ENCODE measurements around the gene BABAM2. TPM values are rescaled to one million over a fixed set of nuclear protein-coding genes. Genes with fewer than 3 reads are reported as not detected.

Gene BABAM2
- total and polyA plus RNA-seq, 2 experiments from 2014 or later: 31.8 to 83.3 TPM

DNA sequence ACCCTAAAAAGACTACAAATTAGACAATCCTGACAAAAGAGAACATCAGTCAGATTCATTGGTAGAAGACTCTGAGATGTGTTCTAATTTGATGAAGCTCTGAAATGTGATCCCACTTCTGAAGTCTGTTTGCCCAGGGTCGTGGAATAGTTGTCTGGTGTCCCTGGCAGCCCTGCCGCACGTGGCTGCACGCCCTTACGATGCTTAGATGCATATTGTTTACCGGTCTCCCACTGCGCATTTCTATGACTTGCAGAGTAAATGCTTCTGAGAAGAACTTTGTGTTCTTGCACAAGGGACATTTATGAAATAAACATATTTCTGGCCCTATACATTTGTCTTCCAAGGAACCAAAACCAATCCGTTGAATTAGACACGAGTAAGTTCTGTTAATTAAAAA lies 243.2 kb downstream of the BABAM2 start:
- Histone ChIP-seq H3K27me3 (no peaks in the 10 kb centered on the region), H3K9me3 (ENCODE audit: low read depth) (no peaks in the 10 kb centered on the region), H3K27ac (no peak overlapping the region), H3K36me3 (no peaks in the 10 kb centered on the region), H3K4me1 (ENCODE audit: low read depth) (peaks cover 16% of the 10 kb centered on the region), H3K4me3 (no peak overlapping the region)
- DNase-seq (ENCODE audit: low read depth in 1 of 2, low spot score in 1 of 2): no peak
- TF ChIP-seq, protein P1, sequence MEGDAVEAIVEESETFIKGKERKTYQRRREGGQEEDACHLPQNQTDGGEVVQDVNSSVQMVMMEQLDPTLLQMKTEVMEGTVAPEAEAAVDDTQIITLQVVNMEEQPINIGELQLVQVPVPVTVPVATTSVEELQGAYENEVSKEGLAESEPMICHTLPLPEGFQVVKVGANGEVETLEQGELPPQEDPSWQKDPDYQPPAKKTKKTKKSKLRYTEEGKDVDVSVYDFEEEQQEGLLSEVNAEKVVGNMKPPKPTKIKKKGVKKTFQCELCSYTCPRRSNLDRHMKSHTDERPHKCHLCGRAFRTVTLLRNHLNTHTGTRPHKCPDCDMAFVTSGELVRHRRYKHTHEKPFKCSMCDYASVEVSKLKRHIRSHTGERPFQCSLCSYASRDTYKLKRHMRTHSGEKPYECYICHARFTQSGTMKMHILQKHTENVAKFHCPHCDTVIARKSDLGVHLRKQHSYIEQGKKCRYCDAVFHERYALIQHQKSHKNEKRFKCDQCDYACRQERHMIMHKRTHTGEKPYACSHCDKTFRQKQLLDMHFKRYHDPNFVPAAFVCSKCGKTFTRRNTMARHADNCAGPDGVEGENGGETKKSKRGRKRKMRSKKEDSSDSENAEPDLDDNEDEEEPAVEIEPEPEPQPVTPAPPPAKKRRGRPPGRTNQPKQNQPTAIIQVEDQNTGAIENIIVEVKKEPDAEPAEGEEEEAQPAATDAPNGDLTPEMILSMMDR (IDR thresholded peaks at IDR 0.05; ENCODE audit: low read depth, low read length): no peak

DNA sequence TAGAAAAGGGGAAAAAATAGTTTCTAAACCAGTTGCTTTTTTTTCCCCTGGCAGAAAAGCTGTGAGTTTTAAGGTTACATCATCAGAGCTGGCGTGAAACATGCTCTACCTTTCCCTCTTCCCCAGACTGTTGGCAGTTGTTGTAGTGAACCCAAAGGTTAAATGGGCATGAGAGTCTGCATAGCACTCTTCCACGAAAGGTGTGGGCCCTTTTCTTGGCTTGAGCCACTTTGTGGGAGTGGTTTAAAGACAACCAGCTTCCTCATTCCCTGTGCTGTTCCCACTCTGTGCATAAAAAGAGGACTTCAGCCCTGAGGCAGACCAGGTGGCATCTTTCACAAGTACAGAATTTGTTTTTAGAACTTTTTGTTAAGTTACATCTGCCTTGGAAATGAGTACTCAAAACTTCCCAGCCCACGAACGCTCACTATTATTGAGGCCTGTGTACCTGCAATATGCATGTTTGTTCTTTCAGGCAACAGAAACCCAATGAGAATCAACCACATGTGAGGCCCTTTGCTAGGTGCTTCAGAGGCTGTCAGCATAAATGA lies 243.8 kb downstream of the BABAM2 start:
- peaks cover 16% of the 10 kb centered on the region for H3K4me1 ChIP-seq (ENCODE audit: low read depth)
- H3K27me3 ChIP-seq: no peaks in the 10 kb centered on the region
- no peaks in the 10 kb centered on the region for H3K36me3 ChIP-seq
- no peaks in the 10 kb centered on the region for H3K9me3 ChIP-seq (ENCODE audit: low read depth)
- no peak overlapping the region for H3K27ac ChIP-seq
- H3K4me3 ChIP-seq: no peak overlapping the region
- peak in 1 of 2 donors; percentile 19 for DNase-seq (ENCODE audit: low read depth in 1 of 2, low spot score in 1 of 2)
- TF ChIP-seq, protein P1 (IDR thresholded peaks at IDR 0.05; ENCODE audit: low read depth, low read length): no peak

DNA sequence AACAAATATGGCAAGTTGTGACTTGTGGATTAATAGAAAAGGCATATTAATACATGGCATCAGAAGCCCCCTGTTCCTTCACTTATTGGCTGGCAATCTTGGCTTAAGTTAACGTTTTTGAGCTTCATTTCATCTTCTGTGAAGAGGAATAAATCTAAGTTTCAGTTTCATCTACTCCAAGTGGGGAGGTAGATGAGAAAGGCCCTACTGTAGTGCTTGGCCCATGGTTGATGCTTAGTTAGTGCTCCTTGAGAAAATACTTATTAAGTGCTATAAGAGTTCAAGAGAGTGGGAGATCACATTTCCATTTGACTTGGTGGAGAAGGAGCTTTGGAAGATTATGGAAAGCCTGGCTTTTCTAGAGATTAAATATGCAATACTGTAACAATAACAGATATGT lies 244.3 kb downstream of the BABAM2 start:
- Histone ChIP-seq H3K9me3 (ENCODE audit: low read depth) (no peaks in the 10 kb centered on the region), H3K4me1 (ENCODE audit: low read depth) (peaks cover 16% of the 10 kb centered on the region), H3K36me3 (no peaks in the 10 kb centered on the region), H3K27me3 (no peaks in the 10 kb centered on the region), H3K27ac (no peak overlapping the region), H3K4me3 (no peak overlapping the region)
- TF ChIP-seq, protein P1 (IDR thresholded peaks at IDR 0.05; ENCODE audit: low read depth, low read length): no peak
- no peak for DNase-seq (ENCODE audit: low read depth in 1 of 2, low spot score in 1 of 2)

DNA sequence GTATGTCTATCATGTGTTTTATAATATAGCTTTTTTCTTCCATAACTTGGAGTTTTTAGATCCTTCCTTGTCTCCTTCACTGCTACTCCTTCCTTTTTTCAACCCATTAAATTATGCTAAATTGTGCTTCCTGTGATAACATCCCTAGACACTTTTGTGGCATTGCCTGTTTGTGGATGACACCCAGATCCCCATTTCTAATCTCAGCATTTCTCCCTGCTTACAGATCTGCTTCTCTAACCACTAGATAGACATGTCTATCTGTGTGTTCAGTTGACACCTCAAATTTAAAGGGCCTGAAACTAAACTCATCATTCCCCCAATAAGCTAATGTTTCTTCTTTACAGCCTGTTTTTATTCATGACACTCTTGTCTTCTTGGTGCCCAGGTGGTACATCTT lies 244.8 kb downstream of the BABAM2 start:
- DNase-seq (ENCODE audit: low read depth in 1 of 2, low spot score in 1 of 2): no peak
- Histone ChIP-seq H3K27ac (no peak overlapping the region), H3K36me3 (no peaks in the 10 kb centered on the region), H3K4me3 (no peak overlapping the region), H3K4me1 (ENCODE audit: low read depth) (peaks cover 16% of the 10 kb centered on the region), H3K9me3 (ENCODE audit: low read depth) (no peaks in the 10 kb centered on the region), H3K27me3 (no peaks in the 10 kb centered on the region)
- TF ChIP-seq, protein P1 (IDR thresholded peaks at IDR 0.05; ENCODE audit: low read depth, low read length): no peak

DNA sequence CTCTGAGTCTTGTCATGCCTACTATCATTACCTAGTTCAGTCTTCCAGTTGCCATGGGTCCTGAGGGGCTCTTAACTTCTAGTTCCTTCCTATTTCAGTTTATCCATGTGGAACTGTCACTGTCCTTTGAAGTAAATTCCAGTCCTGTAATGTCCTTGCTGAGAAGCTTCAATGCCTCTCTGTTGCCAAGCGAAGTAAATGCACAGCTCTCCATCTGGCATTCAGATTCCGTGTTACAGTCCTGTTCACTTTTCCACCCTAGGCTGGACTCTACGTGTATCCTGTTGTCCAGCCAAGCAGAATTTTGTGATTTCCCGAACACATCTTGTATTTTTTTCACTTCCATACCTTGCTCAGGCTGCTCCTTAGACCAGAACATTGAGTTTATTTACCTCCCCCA lies 245.3 kb downstream of the BABAM2 start:
- H3K27me3 ChIP-seq: no peaks in the 10 kb centered on the region
- TF ChIP-seq, protein P1 (IDR thresholded peaks at IDR 0.05; ENCODE audit: low read depth, low read length): no peak
- H3K9me3 ChIP-seq (ENCODE audit: low read depth): no peaks in the 10 kb centered on the region
- H3K4me1 ChIP-seq (ENCODE audit: low read depth): peaks cover 16% of the 10 kb centered on the region
- no peak overlapping the region for H3K27ac ChIP-seq
- H3K4me3 ChIP-seq: no peak overlapping the region
- H3K36me3 ChIP-seq: no peaks in the 10 kb centered on the region
- no peak for DNase-seq (ENCODE audit: low read depth in 1 of 2, low spot score in 1 of 2)
